Measurements from ENCODE around the gene KCNG4. TPM values are rescaled to one million over a fixed set of nuclear protein-coding genes. Genes with fewer than 3 reads are reported as not detected.

KCNG4 gene
- total RNA-seq, 6 experiments from 2014 or later, result not detected

DNA sequence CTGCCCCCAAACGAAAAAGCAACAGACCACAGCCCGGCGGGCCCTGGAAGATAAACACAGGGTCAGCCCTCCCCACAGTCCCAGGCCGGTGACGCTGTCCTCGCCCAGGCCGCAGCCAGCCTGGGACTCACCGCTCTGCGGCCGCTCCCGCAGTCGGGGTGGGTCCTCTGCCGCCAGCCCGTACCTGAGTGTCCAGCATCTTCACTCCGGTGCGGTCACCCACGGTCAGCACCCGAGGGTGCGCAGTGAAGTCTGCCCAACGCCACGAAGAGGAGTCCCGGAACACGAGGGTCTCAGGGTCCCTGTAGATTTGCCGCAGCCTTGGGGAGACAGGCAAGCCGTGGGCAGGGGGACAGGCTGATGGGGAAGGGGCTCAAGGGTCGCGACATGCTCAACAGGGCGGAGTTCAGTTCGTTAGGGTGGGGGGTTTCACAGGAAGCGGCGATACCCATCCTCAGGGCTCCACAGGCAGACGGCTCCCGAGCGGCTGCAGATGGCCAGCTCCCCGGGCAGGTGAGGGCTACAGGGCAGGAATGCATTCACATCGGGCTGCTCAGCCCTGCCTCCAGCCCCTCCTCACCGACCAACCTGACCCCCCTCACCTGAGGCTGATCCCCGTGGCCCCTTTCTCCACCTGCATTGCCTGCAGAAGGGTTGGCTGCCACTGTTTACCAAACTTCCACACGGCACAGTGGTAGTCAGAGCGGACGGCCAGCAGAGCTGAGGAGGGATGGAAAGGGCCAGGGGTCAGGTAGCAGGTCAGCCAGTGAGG lies 58.5 kb downstream of the KCNG4 start:
- Mint-ChIP-seq H3K4me3 (no peak overlapping the region), H3K9me3 (no peaks in the 10 kb centered on the region), H3K27me3 (ENCODE audit: insufficient read depth) (no peaks in the 10 kb centered on the region), H3K36me3 (ENCODE audit: low read depth) (peaks cover 15% of the 10 kb centered on the region; the same call in 1 of the 2 replicates), H3K4me1 (ENCODE audit: low read depth) (peaks cover 34% of the 10 kb centered on the region), H3K27ac (no peak overlapping the region)
- DNase-seq, result no peak
- TF ChIP-seq, protein P1, sequence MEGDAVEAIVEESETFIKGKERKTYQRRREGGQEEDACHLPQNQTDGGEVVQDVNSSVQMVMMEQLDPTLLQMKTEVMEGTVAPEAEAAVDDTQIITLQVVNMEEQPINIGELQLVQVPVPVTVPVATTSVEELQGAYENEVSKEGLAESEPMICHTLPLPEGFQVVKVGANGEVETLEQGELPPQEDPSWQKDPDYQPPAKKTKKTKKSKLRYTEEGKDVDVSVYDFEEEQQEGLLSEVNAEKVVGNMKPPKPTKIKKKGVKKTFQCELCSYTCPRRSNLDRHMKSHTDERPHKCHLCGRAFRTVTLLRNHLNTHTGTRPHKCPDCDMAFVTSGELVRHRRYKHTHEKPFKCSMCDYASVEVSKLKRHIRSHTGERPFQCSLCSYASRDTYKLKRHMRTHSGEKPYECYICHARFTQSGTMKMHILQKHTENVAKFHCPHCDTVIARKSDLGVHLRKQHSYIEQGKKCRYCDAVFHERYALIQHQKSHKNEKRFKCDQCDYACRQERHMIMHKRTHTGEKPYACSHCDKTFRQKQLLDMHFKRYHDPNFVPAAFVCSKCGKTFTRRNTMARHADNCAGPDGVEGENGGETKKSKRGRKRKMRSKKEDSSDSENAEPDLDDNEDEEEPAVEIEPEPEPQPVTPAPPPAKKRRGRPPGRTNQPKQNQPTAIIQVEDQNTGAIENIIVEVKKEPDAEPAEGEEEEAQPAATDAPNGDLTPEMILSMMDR (IDR thresholded peaks at IDR 0.05), result no peak

DNA sequence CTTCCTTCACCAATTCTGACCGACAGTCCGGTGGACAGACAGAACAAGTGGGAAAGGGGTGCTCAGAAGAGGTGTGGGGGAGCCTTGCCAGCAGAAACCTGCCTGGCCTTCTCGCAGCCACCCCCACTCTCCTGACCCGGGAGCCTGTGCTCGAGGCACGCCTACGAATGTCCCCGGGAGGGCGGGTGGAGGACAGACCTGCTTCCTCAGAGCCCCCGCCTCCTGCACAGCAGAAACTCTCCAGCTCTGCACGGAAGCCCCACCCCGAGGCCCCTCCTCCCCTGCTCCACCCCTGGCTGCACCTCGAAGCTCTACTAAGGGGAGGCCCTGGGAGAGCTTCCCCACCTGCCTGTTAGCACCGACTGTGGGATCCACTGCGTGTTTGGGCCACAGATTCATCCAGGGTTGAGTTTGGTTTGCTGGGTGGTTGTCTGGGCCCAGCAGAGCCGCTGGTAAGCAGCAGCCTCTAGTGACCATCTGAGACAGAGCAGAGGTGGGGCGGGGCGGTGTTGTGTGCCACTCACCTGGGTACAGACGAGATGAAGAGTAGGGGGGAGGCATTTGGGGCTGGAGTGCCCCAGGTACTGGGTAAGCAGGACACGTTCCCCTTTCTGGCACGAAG lies 59.2 kb downstream of the KCNG4 start:
- TF ChIP-seq, protein P1 (IDR thresholded peaks at IDR 0.05), result no peak
- H3K36me3 Mint-ChIP-seq (ENCODE audit: low read depth), result peaks cover 15% of the 10 kb centered on the region; the same call in 1 of the 2 replicates
- no peak overlapping the region for H3K4me3 Mint-ChIP-seq
- DNase-seq, result no peak
- no peaks in the 10 kb centered on the region; the same call in 1 of the 2 replicates for H3K27me3 Mint-ChIP-seq (ENCODE audit: insufficient read depth)
- H3K9me3 Mint-ChIP-seq, result no peaks in the 10 kb centered on the region
- H3K27ac Mint-ChIP-seq, result no peak overlapping the region
- peaks cover 41% of the 10 kb centered on the region for H3K4me1 Mint-ChIP-seq (ENCODE audit: low read depth)

DNA sequence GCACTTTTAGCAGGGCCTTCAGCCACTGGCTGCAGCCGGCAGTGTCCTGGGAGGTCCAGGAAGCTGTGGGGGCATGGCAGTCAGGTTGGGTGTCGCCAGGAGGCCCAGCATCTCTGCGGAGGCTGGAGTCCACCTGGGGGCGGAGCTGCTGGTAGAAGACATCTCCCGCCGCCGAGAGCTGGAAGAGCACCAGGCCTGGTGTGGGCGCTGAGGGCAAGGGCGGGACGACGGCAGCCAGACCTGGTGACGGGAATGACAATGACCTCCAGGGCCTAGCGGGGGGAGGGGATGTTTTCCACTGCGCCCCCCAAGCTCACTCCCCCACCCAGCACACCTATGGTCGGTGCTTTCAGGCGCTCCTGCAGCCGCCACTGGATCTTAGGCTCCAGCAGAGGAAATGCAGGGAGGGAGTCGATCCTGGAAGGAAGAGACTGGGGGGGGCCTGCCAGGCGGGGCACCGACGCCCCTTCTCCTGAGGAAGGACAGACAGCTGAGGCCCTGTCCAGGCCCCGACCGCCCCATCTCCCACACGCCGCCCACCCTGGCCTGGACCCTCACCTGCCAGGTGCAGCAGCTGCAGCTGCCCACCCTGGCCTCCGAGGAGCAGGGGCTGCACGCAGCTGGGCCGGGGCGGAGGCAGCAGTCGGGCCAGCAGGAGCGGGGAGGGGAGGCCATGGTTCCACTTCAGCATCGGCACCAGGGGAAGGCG lies 60.0 kb downstream of the KCNG4 start:
- Mint-ChIP-seq H3K36me3 (ENCODE audit: low read depth) (peaks cover 8% of the 10 kb centered on the region; the same call in 1 of the 2 replicates), H3K4me1 (ENCODE audit: low read depth) (peaks cover 42% of the 10 kb centered on the region), H3K9me3 (no peaks in the 10 kb centered on the region), H3K4me3 (no peak overlapping the region), H3K27me3 (ENCODE audit: insufficient read depth) (no peaks in the 10 kb centered on the region; the same call in 1 of the 2 replicates), H3K27ac (no peak overlapping the region)
- TF ChIP-seq, protein P1 (IDR thresholded peaks at IDR 0.05), result no peak
- no peak for DNase-seq

DNA sequence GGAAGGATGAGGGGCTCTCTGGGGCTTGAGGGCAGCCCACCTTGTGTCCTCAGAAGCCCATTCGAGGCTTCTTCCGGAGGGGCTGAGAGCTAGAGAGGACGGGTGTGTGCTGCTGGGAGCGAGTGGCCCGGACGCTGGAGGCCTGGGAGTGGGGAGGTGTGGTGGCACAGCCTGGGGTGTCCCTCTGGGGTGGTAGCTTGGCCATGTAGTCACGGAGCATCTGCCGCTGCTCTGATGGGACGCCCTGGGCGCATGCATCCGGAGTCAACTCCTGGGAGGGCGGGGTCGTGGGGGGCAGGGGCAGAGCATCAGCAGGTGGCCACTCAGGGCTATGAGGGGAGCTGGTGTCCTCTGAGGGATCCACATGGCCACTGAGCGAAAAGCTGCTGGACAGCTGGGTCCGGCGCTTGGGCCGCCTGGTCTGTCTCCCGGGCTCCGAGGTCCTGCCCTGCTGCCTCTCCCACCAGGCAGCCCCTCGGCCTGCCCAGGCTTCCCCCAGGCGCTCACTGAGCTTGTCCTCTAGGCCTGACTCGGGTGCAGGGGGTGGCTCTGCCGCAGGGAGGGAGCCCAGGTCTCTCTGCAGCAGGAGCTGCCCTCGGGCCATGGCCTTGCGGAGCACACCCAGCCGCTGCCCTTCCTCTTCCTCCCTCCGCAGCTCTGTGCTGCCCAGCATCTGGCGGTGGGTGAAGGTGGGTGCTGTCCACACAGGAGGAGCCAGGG lies 60.8 kb downstream of the KCNG4 start:
- no peak for DNase-seq
- Mint-ChIP-seq H3K27ac (no peak overlapping the region), H3K4me1 (ENCODE audit: low read depth) (peaks cover 38% of the 10 kb centered on the region), H3K9me3 (no peaks in the 10 kb centered on the region), H3K36me3 (ENCODE audit: low read depth) (peaks cover 7% of the 10 kb centered on the region; the same call in 1 of the 2 replicates), H3K4me3 (no peak overlapping the region), H3K27me3 (ENCODE audit: insufficient read depth) (no peaks in the 10 kb centered on the region; the same call in 1 of the 2 replicates)
- TF ChIP-seq, protein P1 (IDR thresholded peaks at IDR 0.05), result no peak

DNA sequence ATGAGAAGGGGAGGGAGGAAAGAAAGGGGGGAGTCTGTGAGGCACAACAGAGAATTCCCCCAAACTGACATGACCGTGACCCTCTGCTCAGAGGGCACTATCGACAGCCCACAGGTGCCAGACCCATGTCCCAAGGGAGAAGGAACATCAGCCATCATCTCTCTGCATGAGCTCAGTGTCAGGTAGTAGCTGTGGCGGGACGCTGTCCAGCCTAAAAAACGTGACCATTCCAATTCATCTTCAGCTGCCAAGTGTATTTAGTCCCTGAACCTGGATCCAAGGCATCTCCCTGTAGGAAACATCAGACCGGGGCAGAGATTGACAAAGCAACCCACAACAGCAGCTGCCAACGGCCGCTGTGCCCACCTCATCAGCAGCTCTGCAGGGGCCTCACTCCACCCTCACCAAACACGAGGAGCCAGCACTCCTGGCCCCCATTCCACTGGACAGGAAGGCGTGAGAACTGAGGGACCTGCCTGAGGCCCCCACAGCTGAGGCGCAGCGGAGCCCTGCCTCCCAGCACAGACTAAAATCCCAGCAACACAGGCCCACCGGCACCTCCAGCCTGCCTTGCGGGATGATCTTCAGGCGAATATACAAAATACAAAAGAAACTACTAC lies 61.6 kb downstream of the KCNG4 start:
- DNase-seq, result no peak
- peaks cover 38% of the 10 kb centered on the region for H3K4me1 Mint-ChIP-seq (ENCODE audit: low read depth)
- peaks cover 5% of the 10 kb centered on the region; the same call in 1 of the 2 replicates for H3K36me3 Mint-ChIP-seq (ENCODE audit: low read depth)
- H3K4me3 Mint-ChIP-seq, result 0 out of 2 replicates have a peak overlapping the region, but pooled peaks have one; percentile 9
- H3K27ac Mint-ChIP-seq, result peak overlapping the region; percentile 53
- TF ChIP-seq, protein P1 (IDR thresholded peaks at IDR 0.05), result no peak
- no peaks in the 10 kb centered on the region for H3K9me3 Mint-ChIP-seq
- no peaks in the 10 kb centered on the region; the same call in 1 of the 2 replicates for H3K27me3 Mint-ChIP-seq (ENCODE audit: insufficient read depth)

Measured in HFFc6 (cell line).